PFSK-1 (cell line): ENCODE measurements around the gene HLX.

Experiments used
- FOXP2 ChIP-seq: optimal IDR thresholded peaks from 2 replicates; pipeline ENCODE3; 2011; ENCODE audit warnings: borderline replicate concordance, control low read depth, inconsistent platforms; ENCODE audit not compliant: insufficient read depth; ENCODE audit errors: extremely low read length, extremely low read depth
- POLR2AphosphoS5 ChIP-seq: IDR thresholded peaks from 2 replicates; pipeline ENCODE4 v1.6.1; 2012; ENCODE audit warnings: low read depth, mild to moderate bottlenecking, control low read depth, low read length, moderate library complexity
- REST ChIP-seq, 2 experiments: IDR thresholded peaks; 2 replicates each; pipeline versions ENCODE4 v1.6.1 to v1.8.0; 2011 to 2012; ENCODE audit warnings: low read depth in 2 of 2, low read length in 2 of 2, control low read depth in 1 of 2, inconsistent platforms in 1 of 2, mild to moderate bottlenecking in 1 of 2, moderate library complexity in 1 of 2; ENCODE audit not compliant: insufficient read depth in 1 of 2
- SIN3A ChIP-seq: IDR thresholded peaks from 2 replicates; pipeline ENCODE4 v1.6.1; 2012; ENCODE audit warnings: mild to moderate bottlenecking, low read length, moderate library complexity, borderline replicate concordance; ENCODE audit not compliant: insufficient read depth
- TAF1 ChIP-seq: IDR thresholded peaks from 2 replicates; pipeline ENCODE4 v1.6.1; 2012; ENCODE audit warnings: low read length, control low read depth, borderline replicate concordance; ENCODE audit not compliant: insufficient read depth

HLX gene

GRCh38 chr1:220889333-220889732 lies 10.1 kb downstream of the HLX start:
- TF ChIP-seq POLR2AphosphoS5 (no peak), FOXP2 (no peak), REST (IDR thresholded peaks at IDR 0.05; ENCODE audit: insufficient read depth in 1 of 2, low read depth in 2 of 2, low read length in 2 of 2) (no peak), SIN3A (no peak), TAF1 (no peak)

GRCh38 chr1:220889848-220890287 lies 10.6 kb downstream of the HLX start:
- TF ChIP-seq FOXP2 (no peak), SIN3A (no peak), POLR2AphosphoS5 (no peak), TAF1 (no peak), REST (IDR thresholded peaks at IDR 0.05; ENCODE audit: insufficient read depth in 1 of 2, low read depth in 2 of 2, low read length in 2 of 2) (no peak)

- TF ChIP-seq FOXP2 (no peak), TAF1 (no peak), SIN3A (no peak), REST (IDR thresholded peaks at IDR 0.05; ENCODE audit: insufficient read depth in 1 of 2, low read depth in 2 of 2, low read length in 2 of 2) (no peak)
These were observed 11.4 kb downstream of the HLX start for GRCh38 chr1:220890602-220891001.

DNA sequence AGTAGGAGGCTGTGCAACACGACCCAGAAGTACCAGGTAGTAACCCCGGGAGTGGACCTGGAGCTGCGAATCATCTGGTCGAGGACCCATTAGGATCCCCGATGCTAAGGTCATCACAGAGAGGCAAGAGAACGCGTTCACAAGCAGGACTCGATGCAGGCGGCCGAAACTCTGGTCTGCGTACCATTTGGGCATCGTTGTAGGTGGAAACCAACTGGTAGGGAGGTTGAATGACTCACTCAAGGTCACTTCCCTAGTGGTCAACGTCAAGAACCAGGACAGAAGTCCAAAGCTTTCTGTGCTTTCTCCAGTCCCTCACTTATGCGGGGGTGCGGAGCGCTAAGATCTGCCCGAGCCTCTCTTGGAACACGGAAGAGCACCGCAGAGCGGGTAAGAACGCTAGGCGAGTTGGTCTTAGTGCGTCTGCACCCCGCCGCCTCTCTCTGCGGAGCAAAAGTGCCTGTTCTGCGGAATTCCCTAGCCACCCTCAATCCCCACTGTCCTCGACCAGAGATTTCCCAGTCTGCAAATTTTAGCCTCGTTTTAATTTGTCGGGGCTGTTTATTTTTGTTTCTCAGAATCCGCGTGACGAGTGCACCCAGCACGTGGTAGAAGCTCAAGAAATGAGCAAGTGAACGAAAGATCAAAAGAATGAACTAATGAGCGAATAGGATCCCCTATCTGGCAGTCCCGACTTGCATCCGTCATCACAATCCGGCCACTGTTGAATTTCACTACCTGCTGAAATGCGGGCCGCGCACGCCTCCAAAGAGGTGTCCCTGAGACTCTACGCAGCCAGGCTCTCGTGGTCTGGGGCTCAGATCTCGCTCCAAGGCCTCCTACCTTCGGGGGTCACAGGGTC lies 12.2 kb downstream of the HLX start:
- TF ChIP-seq POLR2AphosphoS5 (no peak), TAF1 (no peak), SIN3A (no peak)

- TF ChIP-seq FOXP2 (no peak), SIN3A (no peak), REST (IDR thresholded peaks at IDR 0.05; ENCODE audit: insufficient read depth in 1 of 2, low read depth in 2 of 2, low read length in 2 of 2) (no peak), POLR2AphosphoS5 (no peak), TAF1 (no peak)
These were observed 12.8 kb downstream of the HLX start for GRCh38 chr1:220892086-220892376.
